ENCODE data around the gene SLN.

DNA sequence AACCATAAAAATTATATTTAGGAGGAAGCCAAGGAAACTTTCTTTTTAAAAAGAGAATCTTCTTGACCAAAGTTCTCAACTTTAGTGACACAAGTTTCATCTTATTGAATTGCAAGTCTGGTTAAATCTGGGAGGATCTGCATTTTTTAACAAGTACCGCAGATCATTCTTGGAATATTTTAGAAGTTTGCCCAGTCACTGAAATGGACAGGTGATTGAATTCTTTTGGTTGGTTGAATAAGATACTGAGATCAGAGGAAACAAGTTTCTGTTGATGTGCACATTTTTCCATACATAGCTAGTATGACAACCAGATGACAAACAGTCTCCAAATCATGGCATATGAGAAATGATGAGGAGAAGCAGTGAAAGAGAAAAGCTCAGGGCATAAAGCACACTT lies 50.2 kb downstream of the SLN start:
- TF ChIP-seq, protein P1, sequence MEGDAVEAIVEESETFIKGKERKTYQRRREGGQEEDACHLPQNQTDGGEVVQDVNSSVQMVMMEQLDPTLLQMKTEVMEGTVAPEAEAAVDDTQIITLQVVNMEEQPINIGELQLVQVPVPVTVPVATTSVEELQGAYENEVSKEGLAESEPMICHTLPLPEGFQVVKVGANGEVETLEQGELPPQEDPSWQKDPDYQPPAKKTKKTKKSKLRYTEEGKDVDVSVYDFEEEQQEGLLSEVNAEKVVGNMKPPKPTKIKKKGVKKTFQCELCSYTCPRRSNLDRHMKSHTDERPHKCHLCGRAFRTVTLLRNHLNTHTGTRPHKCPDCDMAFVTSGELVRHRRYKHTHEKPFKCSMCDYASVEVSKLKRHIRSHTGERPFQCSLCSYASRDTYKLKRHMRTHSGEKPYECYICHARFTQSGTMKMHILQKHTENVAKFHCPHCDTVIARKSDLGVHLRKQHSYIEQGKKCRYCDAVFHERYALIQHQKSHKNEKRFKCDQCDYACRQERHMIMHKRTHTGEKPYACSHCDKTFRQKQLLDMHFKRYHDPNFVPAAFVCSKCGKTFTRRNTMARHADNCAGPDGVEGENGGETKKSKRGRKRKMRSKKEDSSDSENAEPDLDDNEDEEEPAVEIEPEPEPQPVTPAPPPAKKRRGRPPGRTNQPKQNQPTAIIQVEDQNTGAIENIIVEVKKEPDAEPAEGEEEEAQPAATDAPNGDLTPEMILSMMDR (IDR thresholded peaks at IDR 0.05; ENCODE audit: borderline replicate concordance, extremely low read depth, low read length, poor library complexity, severe bottlenecking) = no peak
- TF ChIP-seq EZH2 (IDR thresholded peaks at IDR 0.05; ENCODE audit: borderline replicate concordance, low read depth, low read length, severe bottlenecking) = no peak
